NT2/D1 (cell line): ENCODE measurements around the gene CASQ2.

Experiments used
- SUZ12 ChIP-seq: IDR thresholded peaks from 2 replicates; pipeline ENCODE4 v1.6.1; 2011; ENCODE audit not compliant: insufficient read length, insufficient read depth; ENCODE audit errors: extremely low read depth
- YY1 ChIP-seq: IDR thresholded peaks from 2 replicates; pipeline ENCODE4 v1.6.1; 2011; ENCODE audit not compliant: insufficient read length, insufficient read depth
- ZNF274 ChIP-seq: IDR thresholded peaks from 2 replicates; pipeline ENCODE4 v1.6.1; 2011; ENCODE audit warnings: mild to moderate bottlenecking, low read depth, low read length

GRCh38 chr1:115726570-115726969 is 41.9 kb downstream of the CASQ2 start:
- TF ChIP-seq SUZ12 (no peak), ZNF274 (no peak), YY1 (no peak)
